WTC11 (cell line): ENCODE results near the gene ANAPC13. TPM values are rescaled to one million over a fixed set of nuclear protein-coding genes. Genes with fewer than 3 reads are reported as not detected.

ENCODE experiments used
- ATAC-seq: fragments of 200-7000 bp; cut with Tn5 transposase; 2 replicates; pipeline ENCODE4 v1.10.0; 2021; ENCODE audit warnings: mild to moderate bottlenecking, moderate library complexity
- CTCF ChIA-PET: fragments of 300-600 bp; sonication (Branson Sonifier 250); formaldehyde crosslinking; loops from one replicate; lab custom pipeline; 2021; ENCODE audit warnings: antibody characterized with exemption; lab: Charles Lee
- POLR2A ChIA-PET: fragments of 350-600 bp; sonication (Branson Sonifier 250); formaldehyde crosslinking; loops from one replicate; lab custom pipeline; 2021; ENCODE audit warnings: antibody characterized with exemption; lab: Charles Lee
- DNase-seq: peaks from one replicate; pipeline ENCODE4 v3.0.0; 2021; ENCODE audit warnings: low spot score
- H3K27ac Mint-ChIP-seq: 2 replicates; pipeline ENCODE4 v1.8.0; 2021; ENCODE audit warnings: mixed read lengths
- H3K27me3 Mint-ChIP-seq: 2 replicates; pipeline ENCODE4 v1.8.0; 2021; ENCODE audit warnings: low read depth, mild to moderate bottlenecking, moderate library complexity, mixed read lengths
- H3K36me3 Mint-ChIP-seq: 2 replicates; pipeline ENCODE4 v1.8.0; 2021; ENCODE audit warnings: mixed read lengths
- H3K4me1 Mint-ChIP-seq: 2 replicates; pipeline ENCODE4 v1.8.0; 2022; ENCODE audit warnings: mixed read lengths
- H3K4me3 Mint-ChIP-seq: 2 replicates; pipeline ENCODE4 v1.8.0; 2021; ENCODE audit warnings: mild to moderate bottlenecking, moderate library complexity, mixed read lengths
- H3K9me3 Mint-ChIP-seq: 2 replicates; pipeline ENCODE4 v1.8.0; 2021; ENCODE audit warnings: mixed read lengths
- ATF2 ChIP-seq: sonication (generic); formaldehyde crosslinking; IDR thresholded peaks from 2 replicates; pipeline ENCODE4 v1.8.1; 2022; ENCODE audit warnings: low read depth, missing genetic modification reagents, borderline replicate concordance
- ATF3 ChIP-seq: sonication (generic); formaldehyde crosslinking; conservative IDR thresholded peaks from 2 replicates; pipeline ENCODE4 v1.8.1; 2022; ENCODE audit warnings: mild to moderate bottlenecking, missing genetic modification reagents
- ATF6 ChIP-seq: sonication (generic); formaldehyde crosslinking; IDR thresholded peaks from 2 replicates; pipeline ENCODE4 v1.8.1; 2023; ENCODE audit warnings: mild to moderate bottlenecking, missing genetic modification reagents
- CREB1 ChIP-seq: sonication (generic); formaldehyde crosslinking; IDR thresholded peaks from 2 replicates; pipeline ENCODE4 v1.8.0; 2023; ENCODE audit warnings: mild to moderate bottlenecking, missing genetic modification reagents
- CTCF ChIP-seq: fragments of 200-600 bp; IDR thresholded peaks from 2 replicates; pipeline ENCODE4 v1.8.0; 2022; ENCODE audit warnings: antibody characterized with exemption
- E2F1 ChIP-seq: sonication (generic); formaldehyde crosslinking; IDR thresholded peaks from 2 replicates; pipeline ENCODE4 v1.8.0; 2022; ENCODE audit warnings: mild to moderate bottlenecking, missing genetic modification reagents
- E2F5 ChIP-seq: sonication (generic); formaldehyde crosslinking; IDR thresholded peaks from 2 replicates; pipeline ENCODE4 v1.8.1; 2022; ENCODE audit warnings: mild to moderate bottlenecking, moderate library complexity, missing genetic modification reagents
- FOXJ3 ChIP-seq: sonication (generic); formaldehyde crosslinking; IDR thresholded peaks from 2 replicates; pipeline ENCODE4 v1.9.0; 2021; ENCODE audit warnings: missing genetic modification reagents, mild to moderate bottlenecking, borderline replicate concordance
- GABPB1 ChIP-seq: sonication (generic); formaldehyde crosslinking; IDR thresholded peaks from 2 replicates; pipeline ENCODE4 v1.8.1; 2023; ENCODE audit warnings: mild to moderate bottlenecking, missing genetic modification reagents
- GRHL2 ChIP-seq: fragments of 250-450 bp; sonication (Bioruptor Pico); IDR thresholded peaks from 2 replicates; pipeline ENCODE4 v1.8.0; 2022; ENCODE audit warnings: mild to moderate bottlenecking, moderate library complexity; ENCODE audit not compliant: insufficient replicate concordance, severe bottlenecking
- GTF2I ChIP-seq: fragments of 250-450 bp; sonication (Bioruptor Pico); conservative IDR thresholded peaks from 2 replicates; pipeline ENCODE4 v1.4.0; 2021; ENCODE audit warnings: mild to moderate bottlenecking
- IRF1 ChIP-seq: sonication (generic); formaldehyde crosslinking; IDR thresholded peaks from 2 replicates; pipeline ENCODE4 v1.8.0; 2023; ENCODE audit warnings: missing genetic modification reagents
- IRF2 ChIP-seq: sonication (generic); formaldehyde crosslinking; IDR thresholded peaks from 2 replicates; pipeline ENCODE4 v1.8.0; 2022; ENCODE audit warnings: low read depth, missing genetic modification reagents, borderline replicate concordance
- JUN ChIP-seq: sonication (generic); formaldehyde crosslinking; IDR thresholded peaks from 2 replicates; pipeline ENCODE4 v1.8.0; 2023; ENCODE audit warnings: mild to moderate bottlenecking, missing genetic modification reagents
- NR1H2 ChIP-seq: sonication (generic); formaldehyde crosslinking; IDR thresholded peaks from 2 replicates; pipeline ENCODE4 v1.9.0; 2021; ENCODE audit warnings: mild to moderate bottlenecking, moderate library complexity, missing genetic modification reagents
- NR2C2 ChIP-seq: sonication (generic); formaldehyde crosslinking; IDR thresholded peaks from 2 replicates; pipeline ENCODE4 v1.8.0; 2022; ENCODE audit warnings: mild to moderate bottlenecking, missing genetic modification reagents
- NR3C1 ChIP-seq: sonication (generic); formaldehyde crosslinking; conservative IDR thresholded peaks from 2 replicates; pipeline ENCODE4 v1.8.1; 2023; ENCODE audit warnings: low read depth, mild to moderate bottlenecking, missing genetic modification reagents
- RELA ChIP-seq: sonication (generic); formaldehyde crosslinking; IDR thresholded peaks from 2 replicates; pipeline ENCODE4 v1.8.1; 2022; ENCODE audit warnings: missing genetic modification reagents, mild to moderate bottlenecking, borderline replicate concordance
- SP1 ChIP-seq: sonication (generic); formaldehyde crosslinking; conservative IDR thresholded peaks from 2 replicates; pipeline ENCODE4 v1.8.1; 2022; ENCODE audit warnings: missing genetic modification reagents
- TEAD4 ChIP-seq: sonication (generic); formaldehyde crosslinking; IDR thresholded peaks from 2 replicates; pipeline ENCODE4 v1.8.0; 2022; ENCODE audit warnings: mild to moderate bottlenecking, missing genetic modification reagents
- USF1 ChIP-seq: sonication (generic); formaldehyde crosslinking; IDR thresholded peaks from 2 replicates; pipeline ENCODE4 v1.8.0; 2022; ENCODE audit warnings: mild to moderate bottlenecking, missing genetic modification reagents
- ZNF219 ChIP-seq: sonication (generic); formaldehyde crosslinking; IDR thresholded peaks from 2 replicates; pipeline ENCODE4 v1.8.0; 2023; ENCODE audit warnings: missing genetic modification reagents, mild to moderate bottlenecking, borderline replicate concordance
- ZNF416 ChIP-seq: fragments of 250-450 bp; sonication (Bioruptor Pico); IDR thresholded peaks from 2 replicates; pipeline ENCODE4 v1.9.0; 2021; ENCODE audit warnings: mild to moderate bottlenecking, inconsistent platforms
- ZNF671 ChIP-seq: fragments of 250-450 bp; sonication (Bioruptor Pico); IDR thresholded peaks from 2 replicates; pipeline ENCODE4 v1.8.0; 2021; ENCODE audit warnings: mild to moderate bottlenecking
- ZSCAN18 ChIP-seq: fragments of 250-450 bp; sonication (Bioruptor Pico); IDR thresholded peaks from 2 replicates; pipeline ENCODE4 v2.1.2; 2022; ENCODE audit warnings: mild to moderate bottlenecking, moderate library complexity
- total RNA-seq: library from RNA; stranded (reverse); gene quantifications from 3 replicates; pipeline ENCODE4 v1.2.3, GENCODE V29; 2021

The ANAPC13 gene
- total RNA-seq, 1 experiment from 2014 or later, result 29.7 TPM

GRCh38 chr3:134445095-134445494 lies 40.7 kb downstream of the ANAPC13 start (continued):
- TF ChIP-seq ATF6 (CRISPR knock-in tag) (no peak), NR3C1 (CRISPR knock-in tag) (no peak), ZNF671 (no peak), RELA (CRISPR knock-in tag) (no peak), E2F1 (CRISPR knock-in tag) (no peak), JUN (no peak), ZNF219 (CRISPR knock-in tag) (no peak), IRF2 (no peak), SP1 (no peak), ZSCAN18 (CRISPR knock-in tag) (no peak), FOXJ3 (CRISPR knock-in tag) (no peak)

GRCh38 chr3:134441821-134442220 lies 44.0 kb downstream of the ANAPC13 start:
- DNase-seq (no peak), ATAC-seq (no peak)
- H3K27me3 Mint-ChIP-seq, result peaks cover 3% of the 10 kb centered on the region; the same call in 1 of the 2 replicates
- no peak overlapping the region for H3K27ac Mint-ChIP-seq
- TF ChIP-seq CREB1 (CRISPR knock-in tag), result no peak
- TF ChIP-seq USF1 (CRISPR knock-in tag), result no peak
- TF ChIP-seq ATF2 (CRISPR knock-in tag), result no peak
- no peak for TF ChIP-seq NR3C1 (CRISPR knock-in tag)
- no peak for TF ChIP-seq GABPB1 (CRISPR knock-in tag)
- H3K4me3 Mint-ChIP-seq, result no peak overlapping the region
- CTCF ChIA-PET, result no interaction called here
- POLR2A ChIA-PET, result no interaction called here
- peaks cover 3% of the 10 kb centered on the region for H3K4me1 Mint-ChIP-seq
- peaks cover 12% of the 10 kb centered on the region for H3K36me3 Mint-ChIP-seq
- H3K9me3 Mint-ChIP-seq, result peaks cover 16% of the 10 kb centered on the region

GRCh38 chr3:134441321-134441720 lies 44.5 kb downstream of the ANAPC13 start:
- DNase-seq, result no peak
- ChIA-PET CTCF (no interaction called here), POLR2A (interaction anchor here (0.7 kb wide), 1 partner anchor 422 kb away, joined by 3 read pairs; no protein-coding TSS in a partner anchor)
- H3K4me3 Mint-ChIP-seq, result no peak overlapping the region
- H3K27ac Mint-ChIP-seq, result no peak overlapping the region
- H3K9me3 Mint-ChIP-seq, result peaks cover 16% of the 10 kb centered on the region
- ATAC-seq, result no peak
- H3K4me1 Mint-ChIP-seq, result peaks cover 3% of the 10 kb centered on the region
- H3K27me3 Mint-ChIP-seq, result peaks cover 3% of the 10 kb centered on the region; the same call in 1 of the 2 replicates
- peaks cover 12% of the 10 kb centered on the region for H3K36me3 Mint-ChIP-seq
- no peak for TF ChIP-seq GTF2I
- TF ChIP-seq CTCF, result no peak
- TF ChIP-seq ATF3 (CRISPR knock-in tag), result no peak
- TF ChIP-seq ZNF416, result no peak
- TF ChIP-seq GRHL2 (CRISPR knock-in tag), result no peak
- TF ChIP-seq E2F5 (CRISPR knock-in tag), result no peak
- TF ChIP-seq NR2C2 (CRISPR knock-in tag), result no peak
- TF ChIP-seq NR1H2 (CRISPR knock-in tag), result no peak
- TF ChIP-seq TEAD4 (CRISPR knock-in tag), result no peak
- TF ChIP-seq IRF1, result no peak
